Cerebellar cortex (tissue), 1 donor: ENCODE data around the gene TFAP2C.
A peak's percentile ranks its signal among the peaks of the same experiment; 100 is the strongest.
"Not testable (repeated sequence)": the region's sequence is repeated elsewhere in the genome, so short reads cannot be mapped to it uniquely, and the experiment has no call there.

Experiments used
- DNase-seq: peaks from one replicate; pipeline ENCODE4 v3.0.0-alpha.2; 2015; ENCODE audit warnings: low spot score

The TFAP2C gene

GRCh38 chr20:56616716-56617115 is 12.4 kb upstream of the TFAP2C start:
- DNase-seq, result no peak

GRCh38 chr20:56617489-56617888 is 11.6 kb upstream of the TFAP2C start:
- DNase-seq, result no peak

GRCh38 chr20:56621730-56622129 is 7.4 kb upstream of the TFAP2C start:
- no peak for DNase-seq

- not testable (repeated sequence) for DNase-seq
Measured at GRCh38 chr20:56623930-56624329, 5.2 kb upstream of the TFAP2C start.

- no peak for DNase-seq
Measured at GRCh38 chr20:56624786-56625681, 4.1 kb upstream of the TFAP2C start.

GRCh38 chr20:56625837-56626236 is 3.3 kb upstream of the TFAP2C start:
- no peak for DNase-seq

- DNase-seq, result peak; percentile 11
Measured at GRCh38 chr20:56626367-56627121, 2.6 kb upstream of the TFAP2C start.

GRCh38 chr20:56627122-56628014 is 1.7 kb upstream of the TFAP2C start:
- DNase-seq, result no peak

- no peak for DNase-seq
Measured at GRCh38 chr20:56628015-56628872, 862 bp upstream of the TFAP2C start.

GRCh38 chr20:56629464-56630085 is 469 bp downstream of the TFAP2C start:
- no peak for DNase-seq

- DNase-seq, result peak; percentile 16
Measured at GRCh38 chr20:56630086-56630493, 984 bp downstream of the TFAP2C start.

GRCh38 chr20:56630506-56631317 is 1.6 kb downstream of the TFAP2C start:
- DNase-seq, result no peak

- no peak for DNase-seq
Measured at GRCh38 chr20:56631318-56631989, 2.3 kb downstream of the TFAP2C start.

- no peak for DNase-seq
Measured at GRCh38 chr20:56631990-56632327, 2.9 kb downstream of the TFAP2C start.

GRCh38 chr20:56634307-56634706 is 5.2 kb downstream of the TFAP2C start:
- DNase-seq, result no peak

GRCh38 chr20:56634735-56635385 is 5.8 kb downstream of the TFAP2C start:
- no peak for DNase-seq

- DNase-seq, result no peak
Measured at GRCh38 chr20:56636716-56637115, 7.6 kb downstream of the TFAP2C start.

GRCh38 chr20:56637576-56637975 is 8.5 kb downstream of the TFAP2C start:
- peak; percentile 41 for DNase-seq

- DNase-seq, result no peak
Measured at GRCh38 chr20:56646599-56646998, 17.5 kb downstream of the TFAP2C start.
